Peyer's patch (tissue), 4 donors: Measurements from ENCODE around the gene AKAP13.

Experiments
- POLR2A ChIP-seq, 2 donors: fragments of 450-650 bp; IDR thresholded peaks; one replicate each; pipeline ENCODE4 v1.5.1; 2017; ENCODE audit warnings: antibody characterized with exemption in 2 of 2, mild to moderate bottlenecking in 2 of 2, moderate library complexity in 2 of 2
- TF ChIP-seq, protein P1 (sequence below), 6 experiments: fragments of 450-650 bp in 4 of 6; fragments of 200-600 bp in 2 of 6; sonication (generic) in 1 of 6; IDR thresholded peaks; one replicate each; pipeline ENCODE4 v1.5.1; 2017 to 2019; ENCODE audit warnings: antibody characterized with exemption in 6 of 6, mild to moderate bottlenecking in 3 of 6, moderate library complexity in 1 of 6

DNA sequence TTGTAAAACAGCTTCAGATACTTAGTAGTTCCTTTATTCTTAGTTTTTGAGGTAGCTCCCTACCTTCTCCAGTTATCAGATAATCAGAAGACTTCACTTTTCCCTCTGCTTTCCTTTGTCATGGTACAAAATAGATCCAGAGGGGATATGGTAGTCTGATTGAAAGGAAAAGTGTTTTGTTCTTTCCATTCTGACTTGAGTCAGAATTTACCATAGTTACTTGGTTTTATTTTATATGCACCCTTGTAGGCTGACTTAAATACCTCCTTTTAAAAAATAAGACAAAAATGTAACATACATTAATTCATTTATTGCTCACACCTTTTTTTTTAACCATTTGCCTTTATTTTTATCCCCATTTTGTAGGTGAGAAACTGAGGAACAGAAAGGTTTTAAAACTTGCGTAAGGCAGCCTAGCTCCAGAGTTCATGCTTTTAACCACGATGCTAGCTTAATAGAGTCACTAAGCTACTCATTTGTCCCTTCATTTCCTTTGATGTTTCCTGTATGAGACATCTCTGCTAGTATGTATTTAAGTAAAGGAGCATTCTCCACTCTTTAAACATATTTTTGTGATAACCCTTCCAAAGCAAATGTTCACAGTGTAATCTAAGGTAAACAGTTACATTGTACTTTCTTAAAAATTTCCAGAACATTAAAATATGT lies 226.9 kb downstream of the AKAP13 start:
- TF ChIP-seq POLR2A (IDR thresholded peaks at IDR 0.05): no peak
- TF ChIP-seq, protein P1, sequence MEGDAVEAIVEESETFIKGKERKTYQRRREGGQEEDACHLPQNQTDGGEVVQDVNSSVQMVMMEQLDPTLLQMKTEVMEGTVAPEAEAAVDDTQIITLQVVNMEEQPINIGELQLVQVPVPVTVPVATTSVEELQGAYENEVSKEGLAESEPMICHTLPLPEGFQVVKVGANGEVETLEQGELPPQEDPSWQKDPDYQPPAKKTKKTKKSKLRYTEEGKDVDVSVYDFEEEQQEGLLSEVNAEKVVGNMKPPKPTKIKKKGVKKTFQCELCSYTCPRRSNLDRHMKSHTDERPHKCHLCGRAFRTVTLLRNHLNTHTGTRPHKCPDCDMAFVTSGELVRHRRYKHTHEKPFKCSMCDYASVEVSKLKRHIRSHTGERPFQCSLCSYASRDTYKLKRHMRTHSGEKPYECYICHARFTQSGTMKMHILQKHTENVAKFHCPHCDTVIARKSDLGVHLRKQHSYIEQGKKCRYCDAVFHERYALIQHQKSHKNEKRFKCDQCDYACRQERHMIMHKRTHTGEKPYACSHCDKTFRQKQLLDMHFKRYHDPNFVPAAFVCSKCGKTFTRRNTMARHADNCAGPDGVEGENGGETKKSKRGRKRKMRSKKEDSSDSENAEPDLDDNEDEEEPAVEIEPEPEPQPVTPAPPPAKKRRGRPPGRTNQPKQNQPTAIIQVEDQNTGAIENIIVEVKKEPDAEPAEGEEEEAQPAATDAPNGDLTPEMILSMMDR (IDR thresholded peaks at IDR 0.05): no peak
